ENCODE results near the gene COP1. TPM values are rescaled to one million over a fixed set of nuclear protein-coding genes. Genes with fewer than 3 reads are reported as not detected.

COP1 gene
- polyA plus RNA-seq, 3 donors, result 44.0 to 74.2 (median 68.6) TPM

GRCh38 chr1:176188604-176189003 is 18.5 kb downstream of the COP1 start:
- H3K4me3 Mint-ChIP-seq, result no peak overlapping the region
- peaks cover 99% of the 10 kb centered on the region for H3K79me2 ChIP-seq (ENCODE audit: insufficient read depth, low read length)
- peaks cover 64% of the 10 kb centered on the region for H3K4me1 Mint-ChIP-seq
- peaks cover 0 to 2% (median 0%) of the 10 kb centered on the region in 3 donors for H3K27me3 Mint-ChIP-seq (ENCODE audit: low read depth in 3 of 3)
- peaks cover 0 to 7% of the 10 kb centered on the region in 2 donors for H3K36me3 Mint-ChIP-seq
- H4K20me1 ChIP-seq (ENCODE audit: insufficient read depth, low read length), result peaks cover 100% of the 10 kb centered on the region
- H3K36me3 ChIP-seq (replicated peaks in 1 of 2; ENCODE audit: control insufficient read depth in 1 of 2, insufficient read depth in 2 of 2, low read length in 2 of 2), result peaks cover 0 to 1% of the 10 kb centered on the region in 2 donors
- 90% methylated on average over 2 of the region's 2 CpGs for WGBS (ENCODE audit: insufficient coverage)
- DNase-seq, result no peak
- TF ChIP-seq CTCF (IDR thresholded peaks at IDR 0.05), result no peak
- intact Hi-C loops (cut with micrococcal nuclease), result no loop called here
- no peak overlapping the region for H3K4me3 ChIP-seq (replicated peaks in 1 of 3; ENCODE audit: low read depth in 2 of 3, low read length in 3 of 3)
- H3K9me3 Mint-ChIP-seq, result no peaks in the 10 kb centered on the region
- H3K27me3 ChIP-seq (ENCODE audit: control insufficient read depth in 2 of 2, insufficient read depth in 2 of 2, low read length in 2 of 2), result no peaks in the 10 kb centered on the region
- H3K4me2 ChIP-seq (replicated peaks; ENCODE audit: extremely low read depth, low read length, poor library complexity, severe bottlenecking), result no peak overlapping the region
- peak overlapping the region in 1 of 2 donors; percentile 42 for H3K27ac ChIP-seq (ENCODE audit: low read depth in 1 of 2, low read length in 2 of 2)
- peaks cover 13 to 27% of the 10 kb centered on the region in 2 donors for H3K4me1 ChIP-seq (ENCODE audit: control insufficient read depth in 1 of 2, insufficient read depth in 2 of 2, low read length in 2 of 2)
- no peak overlapping the region for H3K9ac ChIP-seq (ENCODE audit: insufficient read depth, low read length, poor library complexity, severe bottlenecking)
- H2AFZ ChIP-seq (ENCODE audit: insufficient read depth, low read depth, low read length, poor library complexity, severe bottlenecking), result no peak overlapping the region
- no peaks in the 10 kb centered on the region for H3K9me3 ChIP-seq (replicated peaks in 1 of 2; ENCODE audit: control insufficient read depth in 1 of 2, insufficient read depth in 1 of 2, low read length in 2 of 2)
- peak overlapping the region in 5 of 7 donors; percentile 1 to 83 (median 58) for H3K27ac Mint-ChIP-seq

- peaks cover 0 to 2% (median 0%) of the 10 kb centered on the region in 3 donors for H3K27me3 Mint-ChIP-seq (ENCODE audit: low read depth in 3 of 3)
- no peaks in the 10 kb centered on the region for H3K27me3 ChIP-seq (ENCODE audit: control insufficient read depth in 2 of 2, insufficient read depth in 2 of 2, low read length in 2 of 2)
- H3K4me1 Mint-ChIP-seq, result peaks cover 56% of the 10 kb centered on the region
- 94% methylated on average over 2 of the region's 3 CpGs for WGBS (ENCODE audit: insufficient coverage)
- H3K36me3 ChIP-seq (replicated peaks in 1 of 2; ENCODE audit: control insufficient read depth in 1 of 2, insufficient read depth in 2 of 2, low read length in 2 of 2), result peaks cover 4 to 16% of the 10 kb centered on the region in 2 donors
- no peak for TF ChIP-seq CTCF (IDR thresholded peaks at IDR 0.05)
- intact Hi-C loops (cut with micrococcal nuclease), result no loop called here
- H3K27ac Mint-ChIP-seq, result peak overlapping the region in 1 of 7 donors; percentile 89
- peaks cover 12 to 17% of the 10 kb centered on the region in 2 donors for H3K4me1 ChIP-seq (ENCODE audit: control insufficient read depth in 1 of 2, insufficient read depth in 2 of 2, low read length in 2 of 2)
- H3K4me2 ChIP-seq (replicated peaks; ENCODE audit: extremely low read depth, low read length, poor library complexity, severe bottlenecking), result no peak overlapping the region
- DNase-seq, result no peak
- peaks cover 9 to 18% of the 10 kb centered on the region in 2 donors for H3K36me3 Mint-ChIP-seq
- peaks cover 99% of the 10 kb centered on the region for H3K79me2 ChIP-seq (ENCODE audit: insufficient read depth, low read length)
- no peak overlapping the region for H3K9ac ChIP-seq (ENCODE audit: insufficient read depth, low read length, poor library complexity, severe bottlenecking)
- no peaks in the 10 kb centered on the region for H3K9me3 ChIP-seq (replicated peaks in 1 of 2; ENCODE audit: control insufficient read depth in 1 of 2, insufficient read depth in 1 of 2, low read length in 2 of 2)
- no peaks in the 10 kb centered on the region for H3K9me3 Mint-ChIP-seq
- H3K27ac ChIP-seq (ENCODE audit: low read depth in 1 of 2, low read length in 2 of 2), result peak overlapping the region in 1 of 2 donors; percentile 54
- no peak overlapping the region for H3K4me3 ChIP-seq (replicated peaks in 1 of 3; ENCODE audit: low read depth in 2 of 3, low read length in 3 of 3)
- no peak overlapping the region for H3K4me3 Mint-ChIP-seq
- peaks cover 100% of the 10 kb centered on the region for H4K20me1 ChIP-seq (ENCODE audit: insufficient read depth, low read length)
- no peak overlapping the region for H2AFZ ChIP-seq (ENCODE audit: insufficient read depth, low read depth, low read length, poor library complexity, severe bottlenecking)
Observed at GRCh38 chr1:176187001-176187400, 20.1 kb downstream of the COP1 start.

Measured in CD14-positive monocyte (primary cell).